GM19025 (cell line): ENCODE results near the gene CSAD.
A peak's percentile ranks its signal among the peaks of the same experiment; 100 is the strongest.

Experiments used
- ATAC-seq: cut with Tn5 transposase; IDR thresholded peaks from one replicate; pipeline ENCODE4 v1.9.1; 2021; ENCODE audit warnings: mild to moderate bottlenecking, low read depth, moderate library complexity; ENCODE audit not compliant: unreplicated experiment

The CSAD gene

GRCh38 chr12:53200458-53201176 is 19.9 kb upstream of the CSAD start:
- ATAC-seq: peak; percentile 59

- peak; percentile 10 for ATAC-seq
Observed at GRCh38 chr12:53200107-53200457, 19.4 kb upstream of the CSAD start.

GRCh38 chr12:53199700-53200099 is 19.0 kb upstream of the CSAD start:
- ATAC-seq: no peak

GRCh38 chr12:53198486-53199110 is 17.9 kb upstream of the CSAD start:
- no peak for ATAC-seq

GRCh38 chr12:53197011-53197640 is 16.4 kb upstream of the CSAD start:
- no peak for ATAC-seq

GRCh38 chr12:53196486-53196885 is 15.8 kb upstream of the CSAD start:
- ATAC-seq: no peak

- no peak for ATAC-seq
Observed at GRCh38 chr12:53195516-53196420, 15.0 kb upstream of the CSAD start.

- no peak for ATAC-seq
Observed at GRCh38 chr12:53194973-53195372, 14.2 kb upstream of the CSAD start.

GRCh38 chr12:53193985-53194716 is 13.4 kb upstream of the CSAD start:
- no peak for ATAC-seq

GRCh38 chr12:53193040-53193439 is 12.3 kb upstream of the CSAD start:
- ATAC-seq: no peak

- no peak for ATAC-seq
Observed at GRCh38 chr12:53192531-53193021, 11.9 kb upstream of the CSAD start.

- no peak for ATAC-seq
Observed at GRCh38 chr12:53191885-53192530, 11.3 kb upstream of the CSAD start.

GRCh38 chr12:53191096-53191884 is 10.6 kb upstream of the CSAD start:
- no peak for ATAC-seq

GRCh38 chr12:53190108-53190729 is 9.5 kb upstream of the CSAD start:
- peak; percentile 56 for ATAC-seq

GRCh38 chr12:53187145-53187899 is 6.6 kb upstream of the CSAD start:
- ATAC-seq: no peak

- ATAC-seq: no peak
Observed at GRCh38 chr12:53186745-53187144, 6.0 kb upstream of the CSAD start.

GRCh38 chr12:53185582-53186153 is 4.9 kb upstream of the CSAD start:
- no peak for ATAC-seq
